ENCODE measurements around the gene DIPK1A.

The DIPK1A gene

GRCh38 chr1:92992054-92992453, 30.8 kb upstream of the DIPK1A start:
- H3K27ac ChIP-seq, result no peak overlapping the region
- TF ChIP-seq CTCF (IDR thresholded peaks at IDR 0.05) (no peak), ZFX (IDR thresholded peaks at IDR 0.05; ENCODE audit: borderline replicate concordance) (no peak)

GRCh38 chr1:92990828-92991227, 29.6 kb upstream of the DIPK1A start:
- H3K27ac ChIP-seq, result no peak overlapping the region

GRCh38 chr1:92989936-92990583, 28.8 kb upstream of the DIPK1A start:
- no peak overlapping the region for H3K27ac ChIP-seq
- TF ChIP-seq ZFX (IDR thresholded peaks at IDR 0.05; ENCODE audit: borderline replicate concordance) (no peak), CTCF (IDR thresholded peaks at IDR 0.05) (no peak)

More at GRCh38 chr1:92990828-92991227, 29.6 kb upstream of the DIPK1A start:
- TF ChIP-seq ZFX (IDR thresholded peaks at IDR 0.05; ENCODE audit: borderline replicate concordance), result no peak
- no peak for TF ChIP-seq CTCF (IDR thresholded peaks at IDR 0.05)

- no peak overlapping the region for H3K27ac ChIP-seq
Observed at GRCh38 chr1:92989253-92989652, 28.0 kb upstream of the DIPK1A start.

GRCh38 chr1:92987462-92987861, 26.2 kb upstream of the DIPK1A start:
- H3K27ac ChIP-seq, result no peak overlapping the region
- TF ChIP-seq ZFX (IDR thresholded peaks at IDR 0.05; ENCODE audit: borderline replicate concordance) (no peak), CTCF (IDR thresholded peaks at IDR 0.05) (no peak)

More at GRCh38 chr1:92989253-92989652, 28.0 kb upstream of the DIPK1A start:
- TF ChIP-seq ZFX (IDR thresholded peaks at IDR 0.05; ENCODE audit: borderline replicate concordance), result no peak
- TF ChIP-seq CTCF (IDR thresholded peaks at IDR 0.05), result no peak

GRCh38 chr1:92985101-92985500, 23.8 kb upstream of the DIPK1A start:
- H3K27ac ChIP-seq, result no peak overlapping the region
- TF ChIP-seq ZFX (IDR thresholded peaks at IDR 0.05; ENCODE audit: borderline replicate concordance), result no peak
- no peak for TF ChIP-seq CTCF (IDR thresholded peaks at IDR 0.05)

- no peak overlapping the region for H3K27ac ChIP-seq
- TF ChIP-seq ZFX (IDR thresholded peaks at IDR 0.05; ENCODE audit: borderline replicate concordance) (no peak), CTCF (IDR thresholded peaks at IDR 0.05) (no peak)
Observed at GRCh38 chr1:92980732-92981647, 19.7 kb upstream of the DIPK1A start.
